ENCODE measurements around the gene COX8C. TPM values are rescaled to one million over a fixed set of nuclear protein-coding genes. Genes with fewer than 3 reads are reported as not detected.
A peak's percentile ranks its signal among the peaks of the same experiment; 100 is the strongest.

The COX8C gene
- polyA plus RNA-seq, 2 of the 4 experiments (the other 2 are of a cell fraction), result not detected

DNA sequence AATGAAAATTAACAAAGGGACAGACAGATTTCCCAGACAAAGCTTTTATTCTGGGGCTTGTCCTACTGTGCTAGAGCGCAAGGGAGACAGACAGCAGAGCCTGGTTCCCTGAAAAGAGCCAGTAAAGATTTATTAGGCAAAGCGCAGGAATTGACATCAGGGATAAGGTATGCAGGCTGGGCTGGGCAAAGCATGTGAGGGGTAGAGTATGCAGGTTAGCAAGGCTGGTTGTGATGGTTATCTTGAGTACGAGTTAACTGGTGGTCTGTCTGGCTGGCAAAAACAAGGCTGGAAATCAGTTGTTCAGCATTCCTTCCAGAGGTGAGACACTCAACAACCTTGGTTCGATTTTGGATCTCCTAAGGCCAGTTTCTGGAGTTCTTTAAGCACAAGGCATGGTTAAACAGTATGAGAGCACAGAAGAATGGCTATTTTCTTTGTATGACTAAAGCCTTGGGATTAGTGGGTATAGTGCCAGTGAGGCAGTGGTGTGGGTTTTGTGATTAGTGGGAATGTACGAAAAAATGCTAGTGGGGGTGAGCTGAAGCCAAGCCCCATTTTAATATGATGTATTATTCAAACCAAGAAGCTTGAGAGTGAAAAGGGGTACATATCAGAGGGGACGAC, 45.0 kb upstream of the COX8C start:
- ATAC-seq, result peak; percentile 54 to 72; a peak in 4 of 6 replicates
- Histone ChIP-seq H3K4me3 (no peak overlapping the region), H3K9me3 (no peaks in the 10 kb centered on the region), H3K4me1 (peaks cover 22% of the 10 kb centered on the region; the same call in 2 of the 3 replicates), H3K4me2 (no peak overlapping the region), H3K27ac (no peak overlapping the region)
- ChIA-PET POLR2A (no interaction called here), CTCF (interaction anchor here (0.9 kb wide), 1 partner anchor 16 kb away, joined by 4 read pairs; no protein-coding TSS in a partner anchor)
- TF ChIP-seq, protein P1, sequence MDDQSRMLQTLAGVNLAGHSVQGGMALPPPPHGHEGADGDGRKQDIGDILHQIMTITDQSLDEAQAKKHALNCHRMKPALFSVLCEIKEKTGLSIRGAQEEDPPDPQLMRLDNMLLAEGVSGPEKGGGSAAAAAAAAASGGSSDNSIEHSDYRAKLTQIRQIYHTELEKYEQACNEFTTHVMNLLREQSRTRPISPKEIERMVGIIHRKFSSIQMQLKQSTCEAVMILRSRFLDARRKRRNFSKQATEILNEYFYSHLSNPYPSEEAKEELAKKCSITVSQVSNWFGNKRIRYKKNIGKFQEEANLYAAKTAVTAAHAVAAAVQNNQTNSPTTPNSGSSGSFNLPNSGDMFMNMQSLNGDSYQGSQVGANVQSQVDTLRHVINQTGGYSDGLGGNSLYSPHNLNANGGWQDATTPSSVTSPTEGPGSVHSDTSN (IDR thresholded peaks at IDR 0.05), result no peak
- TF ChIP-seq ZSCAN20 (CRISPR knock-in tag; IDR thresholded peaks at IDR 0.05) (no peak), CEBPB (IDR thresholded peaks at IDR 0.05) (no peak), SREBF2 (IDR thresholded peaks at IDR 0.05) (no peak), KDM5A (IDR thresholded peaks at IDR 0.05) (no peak), FOXS1 (CRISPR knock-in tag; IDR thresholded peaks at IDR 0.05) (no peak)
- 72% methylated on average over 6 of the region's 6 CpGs for WGBS (ENCODE audit: missing lambda C conversion rate)
- no peak for FAIRE-seq
- DNase-seq (ENCODE audit: low read depth in 1 of 2, low spot score in 1 of 2), result peak in 1 of 2 experiments; percentile 24

DNA sequence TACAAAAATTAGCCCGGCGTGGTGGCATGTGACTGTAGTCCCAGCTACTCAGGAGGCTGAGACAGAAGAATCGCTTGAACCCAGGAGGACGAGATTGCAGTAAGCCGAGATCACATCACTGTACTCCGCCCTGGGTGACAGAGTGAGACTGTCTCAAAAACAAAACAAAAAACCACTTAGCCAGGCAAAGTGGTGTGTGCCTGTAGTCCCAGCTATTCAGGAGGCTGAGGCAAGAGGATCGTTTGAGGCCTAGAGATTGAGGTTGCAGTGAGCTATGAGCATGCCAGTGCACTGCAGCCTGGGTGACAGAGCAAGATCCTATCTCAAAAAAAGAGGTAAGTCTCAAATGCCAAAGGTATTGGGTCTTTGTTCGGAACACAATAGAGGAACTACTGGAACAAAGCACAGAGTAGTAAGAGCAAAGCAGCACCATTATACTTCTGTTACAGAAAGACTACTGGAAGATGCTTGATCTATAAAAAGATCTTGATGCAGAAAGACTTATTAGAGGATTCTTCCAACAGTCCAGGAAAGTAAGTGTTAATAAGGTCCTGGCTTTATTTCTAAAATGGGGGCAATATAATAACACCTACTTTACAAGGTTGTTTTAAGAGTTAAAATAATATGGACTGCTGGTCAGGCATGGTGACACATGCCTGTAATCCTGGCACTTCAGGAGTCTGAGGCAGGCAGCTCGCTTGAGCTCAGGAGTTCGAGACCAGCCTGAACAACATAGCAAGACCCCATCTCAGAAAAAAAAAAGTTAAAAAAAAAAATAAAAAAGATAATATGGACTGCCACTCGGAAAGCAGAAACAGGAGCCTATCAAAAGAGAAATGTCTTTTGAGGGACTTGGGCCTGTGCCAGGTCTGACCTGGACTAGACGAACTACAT, 44.0 kb upstream of the COX8C start:
- Histone ChIP-seq H3K4me2 (no peak overlapping the region), H3K4me3 (no peak overlapping the region), H3K9me3 (no peaks in the 10 kb centered on the region), H3K4me1 (peaks cover 22% of the 10 kb centered on the region; the same call in 2 of the 3 replicates), H3K27ac (no peak overlapping the region)
- FAIRE-seq, result no peak
- 92% methylated on average over 12 of the region's 12 CpGs for WGBS (ENCODE audit: missing lambda C conversion rate)
- POLR2A ChIA-PET, result no interaction called here
- no peak for ATAC-seq
- TF ChIP-seq EHMT2 (IDR thresholded peaks at IDR 0.05; ENCODE audit: low read depth) (no peak), FOSL2 (IDR thresholded peaks at IDR 0.05) (no peak), FOSL2 (CRISPR knock-in tag; IDR thresholded peaks at IDR 0.05) (no peak), CTCF (IDR thresholded peaks at IDR 0.05) (no peak), TP53 (CRISPR knock-in tag; IDR thresholded peaks at IDR 0.05) (no peak), EP300 (IDR thresholded peaks at IDR 0.05) (no peak)
- TF ChIP-seq, protein P2, sequence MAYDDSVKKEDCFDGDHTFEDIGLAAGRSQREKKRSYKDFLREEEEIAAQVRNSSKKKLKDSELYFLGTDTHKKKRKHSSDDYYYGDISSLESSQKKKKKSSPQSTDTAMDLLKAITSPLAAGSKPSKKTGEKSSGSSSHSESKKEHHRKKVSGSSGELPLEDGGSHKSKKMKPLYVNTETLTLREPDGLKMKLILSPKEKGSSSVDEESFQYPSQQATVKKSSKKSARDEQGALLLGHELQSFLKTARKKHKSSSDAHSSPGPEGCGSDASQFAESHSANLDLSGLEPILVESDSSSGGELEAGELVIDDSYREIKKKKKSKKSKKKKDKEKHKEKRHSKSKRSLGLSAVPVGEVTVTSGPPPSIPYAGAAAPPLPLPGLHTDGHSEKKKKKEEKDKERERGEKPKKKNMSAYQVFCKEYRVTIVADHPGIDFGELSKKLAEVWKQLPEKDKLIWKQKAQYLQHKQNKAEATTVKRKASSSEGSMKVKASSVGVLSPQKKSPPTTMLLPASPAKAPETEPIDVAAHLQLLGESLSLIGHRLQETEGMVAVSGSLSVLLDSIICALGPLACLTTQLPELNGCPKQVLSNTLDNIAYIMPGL (CRISPR knock-in tag; IDR thresholded peaks at IDR 0.05; ENCODE audit: borderline replicate concordance), result no peak
- CTCF ChIA-PET, result interaction anchor here (1.6 kb wide), 1 partner anchor 9 kb away, joined by 5 read pairs; no protein-coding TSS in a partner anchor
- no peak for DNase-seq (ENCODE audit: low read depth in 1 of 2, low spot score in 1 of 2)

DNA sequence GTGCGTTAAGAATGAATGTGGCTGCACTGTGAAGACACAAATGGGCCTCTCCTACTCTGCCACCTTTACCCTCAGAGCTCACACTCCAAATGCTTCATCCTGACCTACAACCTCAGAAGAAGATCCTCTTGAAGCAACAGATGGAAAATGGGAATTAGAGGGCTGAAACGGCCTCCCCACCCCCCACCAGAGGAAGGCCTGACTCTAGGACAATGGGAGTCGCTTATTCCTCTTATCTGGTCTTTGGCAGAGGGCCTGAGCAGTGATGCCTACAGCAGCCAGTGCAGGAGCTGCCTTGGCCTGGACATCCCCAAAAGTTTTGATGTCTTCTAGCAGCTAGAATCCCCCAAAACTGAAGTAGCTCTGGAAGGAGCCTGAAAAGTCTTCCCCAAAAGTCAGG, 43.3 kb upstream of the COX8C start:
- no peak for FAIRE-seq
- H3K9me3 ChIP-seq, result no peaks in the 10 kb centered on the region
- H3K27ac ChIP-seq, result no peak overlapping the region
- ChIA-PET POLR2A (no interaction called here), CTCF (interaction anchor here (1.6 kb wide), 1 partner anchor 10 kb away, joined by 5 read pairs; no protein-coding TSS in a partner anchor)
- 72% methylated on average over 3 of the region's 3 CpGs for WGBS (ENCODE audit: missing lambda C conversion rate)
- H3K4me3 ChIP-seq, result no peak overlapping the region
- TF ChIP-seq ESRRA (IDR thresholded peaks at IDR 0.05; ENCODE audit: borderline replicate concordance, low read length), result no peak
- TF ChIP-seq FOSL2 (IDR thresholded peaks at IDR 0.05), result no peak
- no peak for TF ChIP-seq FOSL2 (CRISPR knock-in tag; IDR thresholded peaks at IDR 0.05)
- no peak overlapping the region for H3K4me2 ChIP-seq
- H3K4me1 ChIP-seq, result peaks cover 22% of the 10 kb centered on the region; the same call in 2 of the 3 replicates
- DNase-seq (ENCODE audit: low read depth in 1 of 2, low spot score in 1 of 2), result no peak
- no peak for ATAC-seq
